Stimulated activated CD8-positive, alpha-beta memory T cell treated with anti-CD3 and anti-CD28 coated beads, Interleukin-12 subunit alpha, Interleukin-12 subunit beta, amount 100 ng/mL, for 24 hours (primary cell): ENCODE data around the gene GDA.

Experiments used
- DNase-seq: peaks from one replicate; pipeline ENCODE4 v3.0.0-alpha.2; 2020; ENCODE audit errors: extremely low read depth

The GDA gene

DNA sequence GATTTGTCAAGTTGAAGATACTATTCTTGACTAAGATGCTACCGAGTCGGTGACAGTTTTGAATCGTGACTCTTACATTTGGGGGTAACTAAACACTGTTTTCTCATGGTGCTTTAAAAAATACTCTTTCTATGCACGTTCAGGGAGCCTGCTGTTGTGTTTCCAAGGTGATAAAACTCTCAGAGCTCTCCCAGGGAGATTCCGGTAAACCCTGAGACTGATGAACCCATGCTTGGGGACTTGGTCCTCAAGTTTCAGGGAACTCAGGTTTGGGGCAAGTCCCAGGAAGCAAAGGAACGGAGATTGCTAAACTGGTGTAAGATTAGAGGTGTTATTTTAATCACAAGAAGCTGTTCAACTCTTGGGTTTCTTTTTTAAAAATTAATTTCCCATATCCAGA is 1.4 kb downstream of the GDA start:
- DNase-seq, result no peak

GRCh38 chr9:72151104-72151503 is 1.9 kb downstream of the GDA start:
- no peak for DNase-seq

- no peak for DNase-seq
Observed at GRCh38 chr9:72154468-72155285, 5.4 kb downstream of the GDA start.

DNA sequence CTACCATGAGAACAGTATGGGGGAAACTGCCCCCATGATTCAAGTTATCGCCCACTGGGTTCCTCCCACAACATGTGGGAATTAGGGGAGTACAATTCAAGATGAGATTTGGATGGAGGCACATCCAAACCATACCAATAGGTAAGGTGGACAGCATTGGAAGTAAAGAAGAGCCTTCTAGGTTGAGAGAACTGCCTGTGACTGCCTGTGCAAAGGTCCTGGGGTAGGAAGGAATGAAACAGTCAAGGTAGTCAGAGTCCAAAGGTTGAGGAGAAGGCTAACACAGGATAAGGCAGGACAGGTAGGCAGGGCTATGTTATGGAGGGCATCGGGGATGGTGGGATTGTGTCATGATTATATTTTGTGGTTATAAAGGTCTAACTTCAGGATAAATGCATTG is 6.1 kb downstream of the GDA start:
- DNase-seq, result no peak

GRCh38 chr9:72156586-72156985 is 7.3 kb downstream of the GDA start:
- DNase-seq, result no peak

- DNase-seq, result no peak
Observed at GRCh38 chr9:72158680-72159079, 9.4 kb downstream of the GDA start.

GRCh38 chr9:72160446-72161123 is 11.3 kb downstream of the GDA start:
- DNase-seq, result no peak

GRCh38 chr9:72165326-72165725 is 16.1 kb downstream of the GDA start:
- DNase-seq, result no peak

DNA sequence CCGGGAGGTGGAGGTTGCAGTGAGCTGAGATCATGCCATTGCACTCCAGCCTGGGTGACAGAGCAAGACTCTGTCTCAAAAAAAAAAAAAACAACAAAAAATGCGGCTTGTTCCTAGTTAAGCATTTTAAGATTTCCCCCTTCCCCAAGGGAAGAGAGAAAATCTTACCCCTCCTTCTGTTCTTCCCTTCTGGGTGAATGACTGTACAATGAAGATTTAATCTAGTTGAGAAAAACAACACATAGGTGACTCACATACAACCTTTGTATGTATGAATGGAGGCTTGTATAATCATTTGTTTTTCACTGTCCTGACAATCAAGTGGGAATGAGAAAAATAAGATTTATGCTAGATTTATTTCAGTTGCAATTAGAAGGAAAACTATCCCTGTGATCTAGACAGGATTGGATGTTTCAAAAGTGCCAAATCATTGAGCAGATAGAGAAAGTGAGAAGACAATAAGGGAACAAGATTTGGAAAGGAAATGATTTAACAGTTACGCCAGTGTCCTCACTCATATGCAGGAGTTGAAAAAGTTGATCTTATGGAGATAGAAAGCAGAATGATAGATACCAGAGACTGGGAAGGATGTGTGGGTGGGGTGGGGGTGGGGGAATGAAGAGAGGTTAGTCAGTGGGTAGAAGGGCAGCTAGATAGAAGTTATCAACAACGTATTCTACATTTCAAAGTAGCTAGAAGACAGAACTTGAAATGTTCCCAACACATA is 16.7 kb downstream of the GDA start:
- no peak for DNase-seq

- no peak for DNase-seq
Observed at GRCh38 chr9:72168075-72168474, 18.8 kb downstream of the GDA start.

DNA sequence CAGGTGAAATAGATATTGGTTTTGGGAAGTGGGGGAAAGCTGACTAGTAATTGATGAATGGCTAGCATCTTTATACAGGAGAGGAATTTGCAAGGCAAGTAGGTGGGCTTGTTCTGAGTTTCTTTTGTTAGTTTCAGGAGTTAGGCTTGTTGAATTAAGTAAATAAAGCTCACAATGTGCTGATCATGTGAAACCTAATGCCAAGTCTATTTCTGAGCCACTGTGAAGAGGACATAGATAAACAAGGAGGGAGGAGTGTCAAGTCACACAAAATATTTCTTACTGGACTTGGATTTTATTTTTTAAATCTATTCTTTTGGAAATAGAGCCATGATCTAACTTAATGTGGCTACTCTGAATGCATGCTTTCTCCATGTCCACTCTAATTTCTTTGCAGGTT is 19.9 kb downstream of the GDA start:
- no peak for DNase-seq

- DNase-seq, result no peak
Observed at GRCh38 chr9:72173080-72173479, 23.8 kb downstream of the GDA start.

DNA sequence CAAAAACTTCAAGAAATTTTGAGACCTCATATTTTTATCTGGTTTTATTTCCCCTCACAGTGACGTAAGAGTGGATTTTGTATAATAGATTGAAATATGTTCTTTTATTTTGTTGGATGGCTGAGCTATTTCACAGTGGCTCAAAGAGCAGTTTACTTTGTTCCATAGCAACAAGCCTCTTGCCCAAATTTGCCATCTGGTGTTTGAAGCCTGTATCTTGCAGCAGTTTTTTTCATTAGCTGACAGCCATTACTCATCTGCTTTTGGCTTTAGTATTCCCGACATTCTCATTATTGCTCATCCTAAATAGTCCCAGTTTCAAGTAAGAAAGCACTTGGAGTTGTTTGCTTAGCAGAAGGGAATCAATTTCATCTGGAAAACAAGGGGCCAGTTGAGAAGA is 36.3 kb downstream of the GDA start:
- no peak for DNase-seq

DNA sequence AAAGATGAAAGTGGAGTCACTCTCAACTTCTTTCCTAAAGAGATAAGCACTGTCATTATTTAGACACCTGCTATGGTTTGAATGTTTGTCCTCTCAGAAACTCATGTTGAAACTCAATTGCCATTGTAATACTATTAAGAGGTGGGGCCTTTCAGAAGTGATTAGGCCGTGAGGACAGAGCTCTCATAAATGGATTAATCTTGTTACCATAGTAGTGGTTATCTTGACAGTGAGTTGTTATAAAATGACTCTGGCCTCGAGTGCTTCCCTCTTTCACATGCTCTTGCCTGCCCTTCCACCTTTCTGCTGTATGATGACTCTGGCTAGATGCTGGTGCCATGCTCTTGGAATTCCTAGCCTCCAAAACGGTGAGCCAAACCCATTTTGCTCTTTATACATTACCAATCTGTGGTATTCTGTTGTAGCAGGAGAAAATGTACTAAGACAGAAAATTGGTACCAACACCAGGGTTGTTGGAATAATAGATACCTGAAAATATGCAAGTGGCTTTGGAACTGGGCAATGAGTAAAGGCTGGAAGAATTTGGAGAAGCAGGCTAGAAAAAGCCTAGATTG is 38.0 kb downstream of the GDA start:
- DNase-seq, result no peak

DNA sequence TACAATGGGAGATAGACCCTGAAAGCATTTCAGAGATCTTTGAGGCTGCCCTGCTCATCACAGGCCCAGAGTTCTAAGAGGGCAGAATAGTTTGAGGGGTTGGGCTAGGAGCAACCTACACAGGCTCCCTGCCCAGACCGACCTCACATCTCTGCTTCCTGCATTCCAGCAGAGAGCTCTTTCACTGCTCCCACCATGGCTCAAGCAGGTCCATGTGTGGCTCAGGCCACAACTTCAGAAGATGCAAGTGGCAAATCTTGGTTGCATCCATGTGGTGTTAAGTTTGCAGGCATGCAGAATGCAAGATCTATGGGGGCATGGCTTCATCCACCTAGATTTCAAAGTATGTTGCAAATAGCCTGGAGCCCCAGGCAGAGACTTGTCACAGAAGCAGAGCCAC is 39.0 kb downstream of the GDA start:
- DNase-seq, result no peak

GRCh38 chr9:72193478-72193881 is 44.2 kb downstream of the GDA start:
- DNase-seq, result no peak

GRCh38 chr9:72199238-72199637 is 50.0 kb downstream of the GDA start:
- DNase-seq, result no peak

- DNase-seq, result no peak
Observed at GRCh38 chr9:72200452-72200851, 51.2 kb downstream of the GDA start.

DNA sequence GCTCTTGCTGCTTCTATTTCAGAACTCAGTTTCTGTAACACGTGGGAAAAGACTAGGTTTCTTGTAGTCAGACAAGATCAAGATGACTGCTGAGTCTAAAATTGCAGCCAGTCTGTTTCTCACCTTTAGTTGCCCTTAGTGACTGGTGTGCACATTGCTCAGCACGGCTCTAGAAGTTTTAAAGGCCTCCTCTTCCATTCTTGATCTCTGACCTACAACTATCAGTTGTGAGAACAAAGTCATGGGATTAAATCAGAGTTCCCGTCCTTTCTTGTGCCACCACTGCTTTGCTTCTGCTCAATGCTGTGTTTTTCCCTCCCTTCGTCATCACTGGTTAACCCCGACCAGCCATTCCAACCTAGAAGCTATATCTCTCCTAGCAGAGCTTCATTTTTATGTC is 52.8 kb downstream of the GDA start:
- DNase-seq, result no peak

- DNase-seq, result no peak
Observed at GRCh38 chr9:72203205-72203803, 54.1 kb downstream of the GDA start.

GRCh38 chr9:72204062-72204461 is 54.8 kb downstream of the GDA start:
- no peak for DNase-seq

DNA sequence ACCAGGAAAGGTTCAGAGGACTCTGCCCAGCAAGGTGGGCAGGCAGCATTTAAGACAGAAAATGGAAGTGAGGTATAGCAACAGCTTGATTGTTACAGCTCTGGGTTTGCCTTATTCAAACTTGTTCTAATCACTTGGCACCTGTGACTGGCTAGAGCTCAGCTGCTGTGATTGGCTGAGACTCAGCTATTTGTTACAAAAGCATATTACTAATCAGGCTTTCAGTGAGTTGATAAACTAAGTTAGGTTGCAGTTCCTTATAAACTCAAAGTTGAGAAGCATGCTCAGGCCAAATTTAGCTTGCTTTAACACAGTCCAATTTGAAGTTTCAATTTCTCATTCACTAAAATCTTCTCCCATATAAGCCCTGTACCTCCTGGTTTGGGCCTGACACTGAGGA is 56.3 kb downstream of the GDA start:
- DNase-seq, result no peak
